ENCODE results near the gene GBF1.
A peak's percentile ranks its signal among the peaks of the same experiment; 100 is the strongest.

DNA sequence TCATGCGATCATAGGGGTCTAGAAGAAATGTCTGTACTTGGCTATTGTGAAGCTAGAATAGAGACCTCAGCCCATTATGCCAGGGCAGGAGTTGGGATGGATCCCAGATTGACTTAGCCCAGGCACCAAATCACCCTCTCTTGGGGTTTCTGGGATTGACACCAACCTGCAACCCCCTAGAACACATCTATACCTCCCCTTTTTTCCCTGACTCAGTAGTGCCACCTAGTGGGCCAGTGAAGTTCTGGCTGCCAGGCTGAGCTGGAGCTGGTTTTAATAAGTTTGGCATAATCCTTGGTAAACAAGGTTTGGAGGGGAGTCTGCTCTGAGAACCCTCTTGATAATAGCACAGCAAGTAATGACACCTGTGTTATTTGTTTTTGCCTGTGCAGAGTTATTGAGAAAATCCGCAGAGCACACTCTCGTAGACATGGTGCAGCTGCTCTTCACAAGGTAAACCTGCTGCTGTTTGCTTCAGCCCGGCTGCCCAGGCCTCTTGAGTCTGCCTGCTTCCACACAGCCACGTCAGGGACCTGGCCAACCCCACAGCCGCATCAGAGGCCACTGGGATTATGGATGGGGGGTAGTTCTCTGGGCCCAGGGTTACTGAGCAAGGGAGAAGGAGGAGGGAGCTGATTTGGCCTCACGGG lies 106.9 kb downstream of the GBF1 start:
- TF ChIP-seq CREB1 (IDR thresholded peaks at IDR 0.05; ENCODE audit: low read depth) (no peak), GABPA (IDR thresholded peaks at IDR 0.05; ENCODE audit: low read depth) (no peak), JUNB (IDR thresholded peaks at IDR 0.05) (no peak), NFXL1 (IDR thresholded peaks at IDR 0.05; ENCODE audit: borderline replicate concordance) (no peak), NRF1 (conservative IDR thresholded peaks at IDR 0.05; ENCODE audit: low read depth, low read length) (no peak), POLR2A (IDR thresholded peaks at IDR 0.05; ENCODE audit: low read depth, low read length) (no peak)
- TF ChIP-seq, protein P1, sequence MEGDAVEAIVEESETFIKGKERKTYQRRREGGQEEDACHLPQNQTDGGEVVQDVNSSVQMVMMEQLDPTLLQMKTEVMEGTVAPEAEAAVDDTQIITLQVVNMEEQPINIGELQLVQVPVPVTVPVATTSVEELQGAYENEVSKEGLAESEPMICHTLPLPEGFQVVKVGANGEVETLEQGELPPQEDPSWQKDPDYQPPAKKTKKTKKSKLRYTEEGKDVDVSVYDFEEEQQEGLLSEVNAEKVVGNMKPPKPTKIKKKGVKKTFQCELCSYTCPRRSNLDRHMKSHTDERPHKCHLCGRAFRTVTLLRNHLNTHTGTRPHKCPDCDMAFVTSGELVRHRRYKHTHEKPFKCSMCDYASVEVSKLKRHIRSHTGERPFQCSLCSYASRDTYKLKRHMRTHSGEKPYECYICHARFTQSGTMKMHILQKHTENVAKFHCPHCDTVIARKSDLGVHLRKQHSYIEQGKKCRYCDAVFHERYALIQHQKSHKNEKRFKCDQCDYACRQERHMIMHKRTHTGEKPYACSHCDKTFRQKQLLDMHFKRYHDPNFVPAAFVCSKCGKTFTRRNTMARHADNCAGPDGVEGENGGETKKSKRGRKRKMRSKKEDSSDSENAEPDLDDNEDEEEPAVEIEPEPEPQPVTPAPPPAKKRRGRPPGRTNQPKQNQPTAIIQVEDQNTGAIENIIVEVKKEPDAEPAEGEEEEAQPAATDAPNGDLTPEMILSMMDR (IDR thresholded peaks at IDR 0.05 in 2 of 3, conservative IDR thresholded peaks at IDR 0.05 in 1 of 3; ENCODE audit: control insufficient read depth in 2 of 3, extremely low read depth in 1 of 3, insufficient read depth in 1 of 3, low read depth in 3 of 3, low read length in 3 of 3): peak; percentile 86 to 95 (median 93)

All from GM12878 (cell line).